SU-DHL-6 (cell line): ENCODE results near the gene FAM107B.

Source experiments
- H2AFZ ChIP-seq: fragments of 200-600 bp; sonication (generic); 2 replicates; pipeline ENCODE4 v1.6.1; 2014; ENCODE audit warnings: low read depth, mild to moderate bottlenecking, moderate library complexity, mixed read lengths, antibody characterized with exemption, low read length; ENCODE audit not compliant: severe bottlenecking
- H3F3A ChIP-seq: fragments of 200-600 bp; shearing (Covaris generic); 2 replicates; pipeline ENCODE4 v1.6.0; 2016; ENCODE audit warnings: antibody characterized with exemption, mild to moderate bottlenecking; ENCODE audit not compliant: insufficient read depth
- H3K27ac ChIP-seq: fragments of 200-600 bp; sonication (generic); 2 replicates; pipeline ENCODE4 v1.5.1; 2016; ENCODE audit warnings: low read depth, mild to moderate bottlenecking, low read length, moderate library complexity, mixed read lengths
- H3K27me3 ChIP-seq: fragments of 200-600 bp; sonication (generic), shearing (Covaris generic); 2 replicates; pipeline ENCODE4 v1.6.0; 2014; ENCODE audit warnings: mild to moderate bottlenecking, low read length
- H3K36me3 ChIP-seq: fragments of 200-600 bp; sonication (generic); 2 replicates; pipeline ENCODE4 v1.6.1; 2014; ENCODE audit warnings: mild to moderate bottlenecking, low read length, mixed read lengths
- H3K4me2 ChIP-seq: fragments of 300-600, 200-600 bp; shearing (Covaris generic), sonication (generic); 2 replicates; pipeline ENCODE4 v1.6.0; 2014; ENCODE audit warnings: low read length, low read depth, mild to moderate bottlenecking; ENCODE audit not compliant: poor library complexity, severe bottlenecking
- H3K4me3 ChIP-seq: fragments of 200-600 bp; sonication (generic); 2 replicates; pipeline ENCODE4 v1.5.1; 2014; ENCODE audit warnings: antibody characterized with exemption, low read length, mild to moderate bottlenecking, mixed read lengths; ENCODE audit not compliant: insufficient read depth, poor library complexity, severe bottlenecking
- H3K79me2 ChIP-seq: fragments of 200-600 bp; sonication (generic); 2 replicates; pipeline ENCODE4 v1.6.1; 2014; ENCODE audit warnings: mild to moderate bottlenecking, low read length, moderate library complexity; ENCODE audit not compliant: insufficient read depth
- H3K9ac ChIP-seq: fragments of 200-600 bp; sonication (generic); 2 replicates; pipeline ENCODE4 v1.7.0; 2014; ENCODE audit warnings: mild to moderate bottlenecking, low read length
- H3K9me2 ChIP-seq: fragments of 200-600 bp; sonication (generic); replicated peaks from 2 replicates; pipeline ENCODE4 v1.6.1; 2014; ENCODE audit warnings: low read length; ENCODE audit not compliant: insufficient read depth
- H3K9me3 ChIP-seq: fragments of 200-600 bp; sonication (generic); 2 replicates; pipeline ENCODE4 v1.6.1; 2014; ENCODE audit warnings: low read length, mixed read lengths; ENCODE audit not compliant: insufficient read depth
- H4K20me1 ChIP-seq: fragments of 200-600 bp; sonication (generic); 2 replicates; pipeline ENCODE4 v1.6.1; 2014; ENCODE audit warnings: low read depth, mild to moderate bottlenecking, antibody characterized with exemption, low read length, moderate library complexity, mixed read lengths
- EZH2phosphoT487 ChIP-seq: fragments of 200-600 bp; sonication (generic), shearing (Covaris generic); conservative IDR thresholded peaks from 2 replicates; pipeline ENCODE4 v1.6.1; 2018; ENCODE audit warnings: mild to moderate bottlenecking, antibody characterized with exemption, low read length, moderate library complexity, mixed read lengths
- TF ChIP-seq, protein P1 (sequence below): fragments of 200-600 bp; sonication (generic); IDR thresholded peaks from one replicate; pipeline ENCODE4 v1.5.1; 2017; ENCODE audit warnings: antibody characterized with exemption, mild to moderate bottlenecking, low read length, moderate library complexity; ENCODE audit not compliant: insufficient read depth, poor library complexity, severe bottlenecking

Gene FAM107B

DNA sequence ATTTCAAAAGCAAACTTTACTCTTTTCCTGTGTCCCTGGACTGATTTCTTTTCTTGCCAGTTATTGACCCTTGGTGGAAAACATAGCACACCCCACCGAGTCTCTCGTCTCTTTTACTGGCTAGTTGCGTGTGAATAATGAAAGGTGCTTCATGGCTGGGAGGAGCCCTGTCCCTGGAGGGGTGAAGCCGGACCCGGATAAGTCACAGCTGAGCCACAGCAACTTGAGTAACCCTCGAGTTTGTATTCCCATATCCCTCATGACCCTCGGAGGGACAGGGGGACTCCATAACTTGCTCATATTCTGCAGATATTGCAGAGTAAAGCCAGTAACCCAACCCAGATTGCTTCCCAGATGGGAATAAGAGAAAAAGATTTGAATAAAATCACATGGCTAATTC is 296.5 kb downstream of the FAM107B start:
- TF ChIP-seq, protein P1, sequence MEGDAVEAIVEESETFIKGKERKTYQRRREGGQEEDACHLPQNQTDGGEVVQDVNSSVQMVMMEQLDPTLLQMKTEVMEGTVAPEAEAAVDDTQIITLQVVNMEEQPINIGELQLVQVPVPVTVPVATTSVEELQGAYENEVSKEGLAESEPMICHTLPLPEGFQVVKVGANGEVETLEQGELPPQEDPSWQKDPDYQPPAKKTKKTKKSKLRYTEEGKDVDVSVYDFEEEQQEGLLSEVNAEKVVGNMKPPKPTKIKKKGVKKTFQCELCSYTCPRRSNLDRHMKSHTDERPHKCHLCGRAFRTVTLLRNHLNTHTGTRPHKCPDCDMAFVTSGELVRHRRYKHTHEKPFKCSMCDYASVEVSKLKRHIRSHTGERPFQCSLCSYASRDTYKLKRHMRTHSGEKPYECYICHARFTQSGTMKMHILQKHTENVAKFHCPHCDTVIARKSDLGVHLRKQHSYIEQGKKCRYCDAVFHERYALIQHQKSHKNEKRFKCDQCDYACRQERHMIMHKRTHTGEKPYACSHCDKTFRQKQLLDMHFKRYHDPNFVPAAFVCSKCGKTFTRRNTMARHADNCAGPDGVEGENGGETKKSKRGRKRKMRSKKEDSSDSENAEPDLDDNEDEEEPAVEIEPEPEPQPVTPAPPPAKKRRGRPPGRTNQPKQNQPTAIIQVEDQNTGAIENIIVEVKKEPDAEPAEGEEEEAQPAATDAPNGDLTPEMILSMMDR: no peak
- no peak for TF ChIP-seq EZH2phosphoT487
- no peaks in the 10 kb centered on the region for H3K79me2 ChIP-seq
- H3K9me2 ChIP-seq: no peaks in the 10 kb centered on the region
- no peak overlapping the region for H3K27ac ChIP-seq
- no peak overlapping the region for H3K4me3 ChIP-seq
- H3K36me3 ChIP-seq: no peaks in the 10 kb centered on the region
- no peaks in the 10 kb centered on the region for H3K27me3 ChIP-seq
- H4K20me1 ChIP-seq: no peaks in the 10 kb centered on the region
- H3F3A ChIP-seq: no peaks in the 10 kb centered on the region
- H2AFZ ChIP-seq: no peak overlapping the region
- H3K4me2 ChIP-seq: no peak overlapping the region
- no peak overlapping the region for H3K9ac ChIP-seq
- H3K9me3 ChIP-seq: no peaks in the 10 kb centered on the region

DNA sequence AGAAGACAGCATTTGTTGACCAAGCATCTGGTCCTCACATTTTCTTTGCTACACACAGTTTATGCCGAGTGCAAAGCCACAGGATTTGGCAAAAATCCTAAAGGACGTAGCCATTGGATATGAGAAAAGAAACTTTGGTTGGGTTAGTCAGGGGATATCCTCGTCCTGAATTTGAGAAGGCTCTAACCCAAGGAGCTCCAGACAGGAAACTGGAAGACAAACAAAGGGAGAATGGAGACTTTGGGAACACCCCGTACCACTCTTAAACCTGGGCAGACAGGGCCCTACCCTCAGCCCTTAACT is 297.3 kb downstream of the FAM107B start:
- Histone ChIP-seq H3K9ac (no peak overlapping the region), H3K36me3 (no peaks in the 10 kb centered on the region), H3K9me2 (no peaks in the 10 kb centered on the region), H4K20me1 (no peaks in the 10 kb centered on the region), H3K27me3 (no peaks in the 10 kb centered on the region), H3K4me3 (no peak overlapping the region), H3K4me2 (no peak overlapping the region), H3F3A (no peaks in the 10 kb centered on the region), H3K9me3 (no peaks in the 10 kb centered on the region), H3K79me2 (no peaks in the 10 kb centered on the region), H3K27ac (no peak overlapping the region), H2AFZ (no peak overlapping the region)
- TF ChIP-seq EZH2phosphoT487: no peak
- TF ChIP-seq, protein P1: no peak

DNA sequence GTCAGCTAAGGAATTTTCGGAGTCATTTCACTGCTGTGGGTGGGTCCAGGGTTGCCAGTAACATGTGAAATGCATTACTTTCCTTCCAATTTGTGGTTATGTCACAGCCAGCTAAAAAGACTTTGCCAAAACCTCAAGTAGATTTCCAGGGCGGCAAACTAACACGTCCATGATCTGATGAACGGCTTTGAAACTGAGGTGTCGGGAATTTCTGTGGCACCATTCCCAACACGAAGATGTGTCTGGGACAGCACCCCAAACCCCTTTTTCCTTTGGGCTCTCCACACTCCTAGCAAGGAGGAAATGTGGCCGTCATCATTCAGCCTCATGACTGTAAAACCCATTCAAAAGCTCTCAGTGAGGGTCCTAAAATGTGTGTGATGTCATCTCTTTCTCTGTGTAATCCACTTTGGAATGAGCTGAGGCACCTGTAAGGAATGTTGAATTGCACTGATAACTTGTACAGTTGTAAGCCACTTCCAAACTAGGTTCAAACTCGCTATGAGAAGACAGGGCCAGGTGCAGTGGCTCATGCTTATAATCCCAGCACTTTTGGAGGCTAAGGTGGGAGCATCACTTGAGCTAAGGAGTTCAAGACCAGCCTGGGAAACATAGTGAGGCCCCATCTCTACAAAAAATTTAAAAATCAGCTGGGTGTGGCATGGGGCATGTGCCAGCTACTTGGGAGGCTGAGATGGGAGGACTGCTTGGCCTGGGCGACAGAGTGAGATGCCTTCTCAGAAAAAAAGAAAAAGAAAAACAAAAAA is 297.9 kb downstream of the FAM107B start:
- H3K79me2 ChIP-seq: no peaks in the 10 kb centered on the region
- no peak overlapping the region for H3K4me3 ChIP-seq
- no peaks in the 10 kb centered on the region for H3K27me3 ChIP-seq
- H3K4me2 ChIP-seq: no peak overlapping the region
- TF ChIP-seq, protein P1: no peak
- TF ChIP-seq EZH2phosphoT487: no peak
- no peaks in the 10 kb centered on the region for H3K36me3 ChIP-seq
- no peak overlapping the region for H3K9ac ChIP-seq
- no peak overlapping the region for H3K27ac ChIP-seq
- H2AFZ ChIP-seq: no peak overlapping the region
- H4K20me1 ChIP-seq: no peaks in the 10 kb centered on the region
- H3F3A ChIP-seq: no peaks in the 10 kb centered on the region
- no peaks in the 10 kb centered on the region for H3K9me3 ChIP-seq
- no peaks in the 10 kb centered on the region for H3K9me2 ChIP-seq
